Measurements from ENCODE around the gene CA5B.
"Not testable (repeated sequence)": the region's sequence is repeated elsewhere in the genome, so short reads cannot be mapped to it uniquely, and the experiment has no call there.

The CA5B gene, protein sequence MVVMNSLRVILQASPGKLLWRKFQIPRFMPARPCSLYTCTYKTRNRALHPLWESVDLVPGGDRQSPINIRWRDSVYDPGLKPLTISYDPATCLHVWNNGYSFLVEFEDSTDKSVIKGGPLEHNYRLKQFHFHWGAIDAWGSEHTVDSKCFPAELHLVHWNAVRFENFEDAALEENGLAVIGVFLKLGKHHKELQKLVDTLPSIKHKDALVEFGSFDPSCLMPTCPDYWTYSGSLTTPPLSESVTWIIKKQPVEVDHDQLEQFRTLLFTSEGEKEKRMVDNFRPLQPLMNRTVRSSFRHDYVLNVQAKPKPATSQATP

DNA sequence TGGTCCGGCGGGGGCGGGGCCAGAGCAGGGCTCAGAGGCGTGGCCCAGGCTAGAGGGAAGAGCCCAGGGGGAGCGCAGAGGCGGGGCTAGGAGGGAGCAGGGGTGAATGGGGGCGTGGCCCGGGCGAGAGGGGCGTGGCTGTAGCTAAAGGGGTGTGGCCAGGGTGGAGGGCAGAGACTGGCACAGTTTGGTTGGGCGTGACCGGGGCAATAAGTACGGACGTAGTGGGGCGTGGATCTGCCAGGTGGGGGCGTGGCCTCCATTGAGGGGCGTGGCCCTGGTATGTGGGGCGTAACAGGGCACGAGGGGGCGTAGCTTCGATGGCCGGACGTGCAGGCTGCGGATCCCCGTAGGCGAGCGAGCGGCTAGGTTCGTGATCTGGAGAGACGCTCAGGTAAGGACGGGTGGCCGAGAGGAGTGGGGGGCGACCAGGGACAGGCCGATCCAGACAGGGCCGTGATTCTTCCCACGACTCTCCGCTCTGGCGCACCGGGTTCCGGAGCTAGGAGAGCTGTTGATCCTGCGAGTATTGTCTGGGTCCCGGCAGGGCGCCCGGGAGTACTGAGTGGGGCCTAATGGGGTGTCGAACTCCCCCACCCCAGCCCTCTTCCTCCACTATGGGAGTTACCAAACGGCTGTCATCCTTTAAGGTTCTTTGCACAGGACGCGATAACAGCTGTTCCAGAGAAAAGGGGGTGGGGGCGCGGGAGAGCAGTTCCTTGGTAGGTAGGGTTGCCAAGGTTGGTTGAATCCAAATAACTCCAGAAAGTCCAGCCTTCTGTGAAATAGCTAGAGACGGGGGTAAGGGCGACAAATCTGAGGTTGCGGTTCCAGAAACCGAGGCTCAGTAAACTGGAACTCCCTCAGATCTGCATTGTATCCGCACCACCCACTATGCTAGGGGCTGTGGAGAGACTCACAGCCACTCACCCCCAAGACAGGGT, at the start of gene CA5B:
Gene CA5B (plus strand): TSS at position 312 of the 944 bp plus-strand sequence. CDS start 11,754 bp downstream, outside the sequence.
- POLR2A ChIA-PET, result interaction anchor here (1.0 kb wide), 1 partner anchor 64 kb away, joined by 4 read pairs; no protein-coding TSS in a partner anchor
- TF ChIP-seq, protein P1, sequence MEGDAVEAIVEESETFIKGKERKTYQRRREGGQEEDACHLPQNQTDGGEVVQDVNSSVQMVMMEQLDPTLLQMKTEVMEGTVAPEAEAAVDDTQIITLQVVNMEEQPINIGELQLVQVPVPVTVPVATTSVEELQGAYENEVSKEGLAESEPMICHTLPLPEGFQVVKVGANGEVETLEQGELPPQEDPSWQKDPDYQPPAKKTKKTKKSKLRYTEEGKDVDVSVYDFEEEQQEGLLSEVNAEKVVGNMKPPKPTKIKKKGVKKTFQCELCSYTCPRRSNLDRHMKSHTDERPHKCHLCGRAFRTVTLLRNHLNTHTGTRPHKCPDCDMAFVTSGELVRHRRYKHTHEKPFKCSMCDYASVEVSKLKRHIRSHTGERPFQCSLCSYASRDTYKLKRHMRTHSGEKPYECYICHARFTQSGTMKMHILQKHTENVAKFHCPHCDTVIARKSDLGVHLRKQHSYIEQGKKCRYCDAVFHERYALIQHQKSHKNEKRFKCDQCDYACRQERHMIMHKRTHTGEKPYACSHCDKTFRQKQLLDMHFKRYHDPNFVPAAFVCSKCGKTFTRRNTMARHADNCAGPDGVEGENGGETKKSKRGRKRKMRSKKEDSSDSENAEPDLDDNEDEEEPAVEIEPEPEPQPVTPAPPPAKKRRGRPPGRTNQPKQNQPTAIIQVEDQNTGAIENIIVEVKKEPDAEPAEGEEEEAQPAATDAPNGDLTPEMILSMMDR (IDR thresholded peaks at IDR 0.05; ENCODE audit: insufficient read depth, low read length, missing control alignments), result no peak

DNA sequence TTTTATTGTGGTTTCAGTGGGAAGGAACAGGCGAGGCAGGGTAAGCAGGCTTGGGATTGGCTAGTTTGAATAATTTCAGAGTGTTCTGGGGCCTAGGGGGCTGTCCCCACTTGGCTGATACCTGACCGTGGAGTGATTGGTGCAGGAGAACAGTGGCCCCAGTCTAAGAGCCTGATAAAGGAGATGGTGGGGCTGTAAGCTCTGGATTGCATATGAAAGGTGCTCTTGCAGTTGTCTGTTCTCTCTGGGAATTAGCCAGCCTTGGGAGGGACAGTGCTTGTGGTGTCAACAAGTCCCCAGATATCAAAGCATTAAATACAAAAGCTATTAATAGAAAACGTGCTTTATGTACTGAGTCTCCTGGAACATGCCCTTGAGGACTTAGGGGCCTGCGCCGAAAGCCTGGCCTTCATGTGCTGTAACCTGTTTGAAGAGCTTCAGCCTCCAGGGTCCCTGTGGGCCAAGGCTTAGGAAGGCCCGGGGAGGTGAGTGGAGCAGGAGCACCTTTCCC, 43.1 kb upstream of the CA5B start:
- ChIA-PET POLR2A (no interaction called here), CTCF (no interaction called here)
- TF ChIP-seq, protein P1 (IDR thresholded peaks at IDR 0.05; ENCODE audit: insufficient read depth, low read length, missing control alignments), result no peak
- no peak overlapping the region for H3K4me3 ChIP-seq (ENCODE audit: low read depth, low read length)
- no peak for DNase-seq (ENCODE audit: low read depth, low spot score)

More for the DNA sequence above, at the start of gene CA5B:
- DNase-seq (ENCODE audit: low read depth, low spot score), result no peak
- peak within 1 kb of the TSS; percentile 37 for H3K4me3 ChIP-seq (ENCODE audit: low read depth, low read length)
- CTCF ChIA-PET, result no interaction called here

DNA sequence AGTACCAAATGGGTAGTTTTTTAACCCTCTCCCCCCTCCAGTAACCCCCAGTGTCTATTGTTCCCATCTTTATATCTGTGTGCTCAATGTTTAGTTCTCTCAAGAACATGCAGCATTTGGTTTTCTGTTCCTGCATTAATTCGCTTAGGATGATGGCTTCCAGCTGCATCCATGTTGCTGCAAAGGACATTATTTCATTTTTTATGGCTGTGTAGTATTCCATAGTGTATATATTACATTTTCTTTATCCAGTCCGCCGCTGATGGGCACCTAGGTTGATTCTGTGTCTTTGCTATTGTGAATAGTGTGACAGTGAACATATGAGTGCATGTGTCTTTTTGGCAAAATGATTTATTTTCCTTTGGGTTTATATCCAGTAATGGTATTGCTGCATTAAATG, 41.6 kb upstream of the CA5B start:
- no peak overlapping the region for H3K4me3 ChIP-seq (ENCODE audit: low read depth, low read length)
- TF ChIP-seq, protein P1 (IDR thresholded peaks at IDR 0.05; ENCODE audit: insufficient read depth, low read length, missing control alignments), result no peak
- no peak for DNase-seq (ENCODE audit: low read depth, low spot score)
- POLR2A ChIA-PET, result no interaction called here
- CTCF ChIA-PET, result no interaction called here

DNA sequence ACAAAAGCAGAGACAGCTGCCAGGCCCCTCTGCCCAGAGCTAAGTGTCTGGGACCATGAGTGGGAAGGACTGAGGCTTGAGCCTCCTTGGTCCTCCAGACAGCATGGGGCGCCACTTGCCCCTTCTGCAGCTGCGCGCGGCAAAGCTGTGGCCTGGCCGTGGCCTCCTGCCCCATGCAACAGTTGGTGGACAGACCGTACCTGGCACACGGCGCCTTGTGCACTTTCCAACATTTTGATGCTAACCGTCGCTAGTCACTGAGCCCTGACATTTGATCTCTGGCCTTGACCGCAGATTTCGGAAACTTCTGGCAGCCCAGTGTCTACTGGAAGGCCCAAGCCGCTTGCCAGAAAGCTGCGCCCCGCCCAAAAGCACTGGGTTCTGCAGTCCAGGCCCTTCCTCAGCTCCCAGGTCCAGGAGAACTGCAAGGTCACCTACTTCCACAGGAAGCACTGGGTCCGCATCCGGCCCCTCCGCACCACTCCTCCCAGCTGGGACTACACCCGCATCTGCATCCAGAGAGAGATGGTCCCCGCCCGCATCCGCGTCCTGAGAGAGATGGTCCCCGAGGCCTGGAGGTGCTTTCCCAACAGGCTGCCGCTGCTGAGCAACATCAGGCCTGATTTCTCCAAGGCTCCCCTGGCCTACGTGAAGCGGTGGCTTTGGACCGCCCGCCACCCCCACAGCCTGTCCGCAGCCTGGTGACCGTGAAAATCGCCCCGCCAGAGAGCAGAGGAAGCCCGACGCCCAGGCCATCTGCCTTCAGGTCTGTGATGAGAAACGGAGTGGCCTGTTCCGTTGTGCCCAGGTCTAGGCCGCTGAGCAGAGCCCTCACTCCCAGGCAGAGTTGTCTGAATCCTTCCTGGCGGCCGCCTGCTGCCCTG, 35.3 kb upstream of the CA5B start:
- ChIA-PET POLR2A (no interaction called here), CTCF (no interaction called here)

DNA sequence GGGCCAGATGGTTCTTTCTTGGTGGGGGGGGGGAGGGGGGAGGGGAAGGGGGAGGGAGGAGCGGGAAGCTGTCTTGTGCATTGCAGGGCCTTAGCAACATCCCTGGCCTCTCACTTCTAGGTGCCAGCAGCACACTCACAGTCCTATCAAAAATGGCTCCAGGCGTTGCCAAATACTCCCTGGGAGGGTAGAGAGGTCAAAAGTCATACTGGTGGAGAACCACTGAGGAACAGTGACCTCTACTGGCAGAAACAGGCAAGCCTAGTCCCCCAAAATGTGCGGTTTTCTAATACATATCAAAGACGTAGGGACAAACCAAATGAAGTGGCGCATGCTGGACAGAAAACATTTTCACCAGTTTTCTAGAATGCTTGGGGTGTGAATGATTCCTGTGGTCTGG, 34.3 kb upstream of the CA5B start:
- H3K4me3 ChIP-seq (ENCODE audit: low read depth, low read length); POLR2A ChIA-PET; DNase-seq (ENCODE audit: low read depth, low spot score); CTCF ChIA-PET: not testable (repeated sequence)

More for the DNA sequence above, 35.3 kb upstream of the CA5B start:
- H3K4me3 ChIP-seq (ENCODE audit: low read depth, low read length), result no peak overlapping the region
- TF ChIP-seq, protein P1 (IDR thresholded peaks at IDR 0.05; ENCODE audit: insufficient read depth, low read length, missing control alignments), result no peak
- no peak for DNase-seq (ENCODE audit: low read depth, low spot score)

DNA sequence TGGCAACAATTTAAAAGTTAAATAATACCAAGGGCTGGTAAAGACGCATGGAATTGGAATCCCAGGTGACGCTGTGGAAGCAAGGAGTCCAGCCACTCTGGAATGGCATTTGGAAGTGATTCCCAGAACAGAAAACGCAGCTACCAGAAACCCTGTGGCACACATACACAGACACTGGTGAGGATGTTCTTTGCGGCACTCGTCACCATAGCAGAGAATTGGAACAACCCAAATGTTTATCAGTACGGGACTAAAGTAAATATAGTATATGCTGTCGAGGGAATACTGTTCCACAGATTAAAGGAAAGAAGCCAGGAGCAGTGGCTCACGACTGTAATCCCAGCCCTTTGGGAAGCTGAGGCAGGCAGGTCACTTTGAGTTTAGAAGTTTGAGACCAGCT, 33.8 kb upstream of the CA5B start:
- CTCF ChIA-PET, result interaction anchor here (1.0 kb wide), 1 partner anchor 17 kb away, joined by 3 read pairs; no protein-coding TSS in a partner anchor

More for the DNA sequence above, 33.8 kb upstream of the CA5B start:
- H3K4me3 ChIP-seq (ENCODE audit: low read depth, low read length); DNase-seq (ENCODE audit: low read depth, low spot score); POLR2A ChIA-PET: not testable (repeated sequence)

Measured in AG04449 (cell line).